ENCODE results near the gene HDGFL2.

DNA sequence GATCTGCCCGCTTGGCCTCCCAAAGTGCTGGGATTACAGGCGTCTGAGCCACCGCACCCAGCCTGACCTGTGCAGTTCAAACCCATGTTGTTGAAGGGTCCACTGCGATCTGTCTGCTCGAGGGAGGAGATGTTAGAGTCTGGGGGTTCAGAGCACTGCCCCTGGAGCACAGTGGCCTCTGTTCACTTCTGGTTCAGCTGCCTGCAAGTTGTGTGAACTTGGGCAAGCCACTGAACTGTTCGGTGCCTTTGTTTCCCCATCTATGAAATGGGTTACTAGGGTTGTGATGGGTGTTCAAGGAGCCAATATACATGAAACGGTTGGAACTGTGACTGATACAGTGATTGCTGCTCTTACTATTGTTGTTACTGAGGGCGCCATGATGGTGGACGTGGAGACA lies 61.2 kb downstream of the HDGFL2 start:
- no peak for TF ChIP-seq SP1 (IDR thresholded peaks at IDR 0.05; ENCODE audit: low read depth, low read length)
- TF ChIP-seq RFX5 (IDR thresholded peaks at IDR 0.05; ENCODE audit: borderline replicate concordance, low read depth, low read length): no peak
- TF ChIP-seq, protein P1, sequence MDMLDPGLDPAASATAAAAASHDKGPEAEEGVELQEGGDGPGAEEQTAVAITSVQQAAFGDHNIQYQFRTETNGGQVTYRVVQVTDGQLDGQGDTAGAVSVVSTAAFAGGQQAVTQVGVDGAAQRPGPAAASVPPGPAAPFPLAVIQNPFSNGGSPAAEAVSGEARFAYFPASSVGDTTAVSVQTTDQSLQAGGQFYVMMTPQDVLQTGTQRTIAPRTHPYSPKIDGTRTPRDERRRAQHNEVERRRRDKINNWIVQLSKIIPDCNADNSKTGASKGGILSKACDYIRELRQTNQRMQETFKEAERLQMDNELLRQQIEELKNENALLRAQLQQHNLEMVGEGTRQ (IDR thresholded peaks at IDR 0.05; ENCODE audit: low read length): no peak
- TF ChIP-seq, protein P2, sequence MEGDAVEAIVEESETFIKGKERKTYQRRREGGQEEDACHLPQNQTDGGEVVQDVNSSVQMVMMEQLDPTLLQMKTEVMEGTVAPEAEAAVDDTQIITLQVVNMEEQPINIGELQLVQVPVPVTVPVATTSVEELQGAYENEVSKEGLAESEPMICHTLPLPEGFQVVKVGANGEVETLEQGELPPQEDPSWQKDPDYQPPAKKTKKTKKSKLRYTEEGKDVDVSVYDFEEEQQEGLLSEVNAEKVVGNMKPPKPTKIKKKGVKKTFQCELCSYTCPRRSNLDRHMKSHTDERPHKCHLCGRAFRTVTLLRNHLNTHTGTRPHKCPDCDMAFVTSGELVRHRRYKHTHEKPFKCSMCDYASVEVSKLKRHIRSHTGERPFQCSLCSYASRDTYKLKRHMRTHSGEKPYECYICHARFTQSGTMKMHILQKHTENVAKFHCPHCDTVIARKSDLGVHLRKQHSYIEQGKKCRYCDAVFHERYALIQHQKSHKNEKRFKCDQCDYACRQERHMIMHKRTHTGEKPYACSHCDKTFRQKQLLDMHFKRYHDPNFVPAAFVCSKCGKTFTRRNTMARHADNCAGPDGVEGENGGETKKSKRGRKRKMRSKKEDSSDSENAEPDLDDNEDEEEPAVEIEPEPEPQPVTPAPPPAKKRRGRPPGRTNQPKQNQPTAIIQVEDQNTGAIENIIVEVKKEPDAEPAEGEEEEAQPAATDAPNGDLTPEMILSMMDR (IDR thresholded peaks at IDR 0.05; ENCODE audit: control extremely low read depth in 1 of 3, insufficient read depth in 1 of 3, low read depth in 1 of 3, low read length in 3 of 3): no peak
- no peak for TF ChIP-seq MAFK (IDR thresholded peaks at IDR 0.05; ENCODE audit: low read depth, low read length)
- no peak for TF ChIP-seq EZH2 (IDR thresholded peaks at IDR 0.05; ENCODE audit: low read depth, low read length, severe bottlenecking)
- TF ChIP-seq, protein P3, sequence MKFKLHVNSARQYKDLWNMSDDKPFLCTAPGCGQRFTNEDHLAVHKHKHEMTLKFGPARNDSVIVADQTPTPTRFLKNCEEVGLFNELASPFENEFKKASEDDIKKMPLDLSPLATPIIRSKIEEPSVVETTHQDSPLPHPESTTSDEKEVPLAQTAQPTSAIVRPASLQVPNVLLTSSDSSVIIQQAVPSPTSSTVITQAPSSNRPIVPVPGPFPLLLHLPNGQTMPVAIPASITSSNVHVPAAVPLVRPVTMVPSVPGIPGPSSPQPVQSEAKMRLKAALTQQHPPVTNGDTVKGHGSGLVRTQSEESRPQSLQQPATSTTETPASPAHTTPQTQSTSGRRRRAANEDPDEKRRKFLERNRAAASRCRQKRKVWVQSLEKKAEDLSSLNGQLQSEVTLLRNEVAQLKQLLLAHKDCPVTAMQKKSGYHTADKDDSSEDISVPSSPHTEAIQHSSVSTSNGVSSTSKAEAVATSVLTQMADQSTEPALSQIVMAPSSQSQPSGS (IDR thresholded peaks at IDR 0.05; ENCODE audit: low read length): no peak
- TF ChIP-seq, protein P4, sequence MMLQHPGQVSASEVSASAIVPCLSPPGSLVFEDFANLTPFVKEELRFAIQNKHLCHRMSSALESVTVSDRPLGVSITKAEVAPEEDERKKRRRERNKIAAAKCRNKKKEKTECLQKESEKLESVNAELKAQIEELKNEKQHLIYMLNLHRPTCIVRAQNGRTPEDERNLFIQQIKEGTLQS (IDR thresholded peaks at IDR 0.05; ENCODE audit: insufficient read depth, low read depth, low read length): no peak
- TF ChIP-seq POLR2A (IDR thresholded peaks at IDR 0.05; ENCODE audit: control extremely low read depth in 1 of 2, low read depth in 2 of 2, low read length in 2 of 2): no peak
- no peak for TF ChIP-seq GABPA (IDR thresholded peaks at IDR 0.05; ENCODE audit: borderline replicate concordance, insufficient read depth, low read length)
- no peak for TF ChIP-seq JUND (IDR thresholded peaks at IDR 0.05; ENCODE audit: low read length)
- no peak for TF ChIP-seq EP300 (IDR thresholded peaks at IDR 0.05; ENCODE audit: borderline replicate concordance in 1 of 2, low read depth in 2 of 2, low read length in 2 of 2)
- TF ChIP-seq CEBPB (IDR thresholded peaks at IDR 0.05; ENCODE audit: low read depth, low read length): no peak
